Ovary (tissue), 3 donors: ENCODE data around the gene SEMA6A.

Experiments
- CTCF ChIP-seq, 3 donors: fragments of 450-650 bp in 2 of 3; fragments of 200-600 bp in 1 of 3; IDR thresholded peaks; one replicate each; pipeline versions ENCODE4 v1.5.1 to v1.8.0; 2016 to 2022; ENCODE audit warnings: antibody characterized with exemption in 3 of 3, mild to moderate bottlenecking in 1 of 3
- EP300 ChIP-seq: sonication (generic); formaldehyde crosslinking; IDR thresholded peaks from one replicate; pipeline ENCODE4 v1.6.1; 2017; ENCODE audit warnings: antibody characterized with exemption
- POLR2A ChIP-seq: fragments of 450-650 bp; IDR thresholded peaks from one replicate; pipeline ENCODE4 v1.6.1; 2017; ENCODE audit warnings: antibody characterized with exemption, mild to moderate bottlenecking, moderate library complexity
- donor health status: DM: no; HTN: no; CAD: no.

DNA sequence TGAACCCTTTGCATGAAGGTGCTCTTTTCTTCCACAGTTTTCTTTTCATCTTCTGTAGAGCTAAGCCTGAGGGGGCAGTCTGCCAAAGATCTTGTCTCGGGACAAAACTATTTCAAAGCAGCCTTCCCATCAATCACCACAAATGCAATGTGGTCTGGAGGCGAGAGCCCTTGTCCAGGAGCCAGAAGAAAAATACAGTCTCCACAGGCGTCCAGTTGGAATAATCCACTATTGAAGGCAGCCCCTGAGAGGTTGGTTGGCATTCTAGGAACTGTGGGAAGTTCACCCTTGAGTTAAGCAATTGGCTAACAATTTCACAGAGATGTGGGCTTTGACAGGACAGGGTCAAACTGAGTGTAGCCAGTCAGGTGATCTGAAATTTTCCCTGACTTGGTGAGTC, 72.0 kb downstream of the SEMA6A start:
- TF ChIP-seq CTCF (IDR thresholded peaks at IDR 0.05) (no peak), EP300 (no peak), POLR2A (no peak)
